ENCODE measurements around the gene SBNO2.

The SBNO2 gene

GRCh38 chr19:1069009-1069779 lies 104.9 kb downstream of the SBNO2 start:
- H3K4me3 ChIP-seq (ENCODE audit: low read length): no peak overlapping the region
- no peak for TF ChIP-seq CTCF (IDR thresholded peaks at IDR 0.05; ENCODE audit: insufficient read depth, low read depth, low read length, missing control alignments)
- no peak for DNase-seq (ENCODE audit: low read depth)

DNA sequence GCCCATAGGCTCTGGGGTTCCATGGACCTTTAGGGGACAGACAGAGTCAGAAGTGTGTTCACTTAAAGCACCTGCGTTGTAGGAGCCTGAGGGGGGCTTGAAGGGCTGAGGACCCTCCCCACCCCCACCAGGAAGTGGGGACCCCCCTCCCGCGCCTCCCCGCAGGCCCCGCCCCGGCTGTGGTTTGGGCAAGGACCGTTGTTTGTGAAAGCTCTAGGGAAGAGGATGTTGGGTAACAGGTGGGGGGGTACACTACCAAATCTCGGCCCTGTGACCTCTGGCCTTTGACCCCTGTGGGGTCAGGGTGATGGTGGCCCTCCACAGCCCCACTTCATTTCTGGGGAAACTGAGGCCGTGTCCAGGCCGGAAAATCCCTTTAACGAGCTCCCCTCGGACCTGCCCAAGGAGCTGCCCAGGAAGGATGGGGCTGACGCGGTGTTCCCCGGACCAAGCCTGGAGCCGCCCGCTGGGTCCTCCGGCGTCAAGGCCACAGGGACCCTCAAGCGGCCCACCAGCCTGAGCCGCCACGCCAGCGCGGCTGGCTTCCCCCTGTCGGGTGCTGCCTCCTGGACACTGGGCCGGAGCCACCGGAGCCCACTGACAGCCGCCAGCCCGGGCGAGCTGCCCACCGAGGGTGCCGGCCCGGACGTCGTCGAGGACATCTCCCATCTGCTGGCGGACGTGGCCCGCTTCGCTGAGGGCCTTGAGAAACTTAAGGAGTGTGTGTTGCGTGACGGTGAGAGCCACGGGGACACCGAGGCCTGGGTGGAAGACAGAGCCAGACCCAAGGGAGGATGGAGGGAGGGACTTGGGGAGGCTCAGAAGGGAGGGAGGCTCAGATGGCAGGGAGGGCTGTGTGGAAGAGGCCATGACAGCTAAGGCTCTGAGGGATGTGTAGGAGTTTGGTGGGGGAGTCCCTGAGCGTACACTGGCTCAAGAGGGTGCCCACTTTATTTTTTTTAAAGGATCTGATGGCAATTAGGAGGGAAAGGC lies 105.8 kb downstream of the SBNO2 start:
- DNase-seq (ENCODE audit: low read depth): no peak
- H3K4me3 ChIP-seq (ENCODE audit: low read length): no peak overlapping the region
- no peak for TF ChIP-seq CTCF (IDR thresholded peaks at IDR 0.05; ENCODE audit: insufficient read depth, low read depth, low read length, missing control alignments)

DNA sequence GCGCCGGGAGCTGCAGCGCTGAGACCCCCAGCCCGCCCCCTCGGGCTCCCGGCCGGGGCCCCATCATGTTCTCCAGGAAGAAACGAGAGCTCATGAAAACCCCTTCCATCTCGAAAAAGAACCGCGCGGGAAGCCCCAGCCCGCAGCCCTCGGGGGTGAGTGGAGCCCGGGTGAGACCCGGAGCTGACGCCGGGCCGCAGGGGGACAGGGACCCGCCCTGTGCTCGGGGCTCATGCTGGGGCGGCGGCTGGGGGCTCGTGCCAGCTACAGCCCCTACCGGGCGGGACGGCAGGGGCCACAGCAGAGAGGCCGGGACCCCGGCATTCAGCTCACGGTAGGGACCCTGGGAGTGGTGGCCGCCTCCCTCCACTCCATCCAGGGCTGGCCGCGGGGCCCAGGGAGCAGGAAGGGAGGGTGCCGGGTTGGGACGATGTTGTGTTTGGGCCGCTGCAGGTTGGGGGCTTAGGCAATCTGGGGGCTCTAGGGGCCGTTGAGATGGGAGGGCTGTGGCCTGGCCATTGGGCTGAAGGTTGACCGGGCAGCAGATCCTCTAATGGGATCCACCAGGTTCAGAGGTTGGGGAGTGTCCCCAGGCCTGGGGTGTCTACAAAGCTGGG lies 106.6 kb downstream of the SBNO2 start:
- TF ChIP-seq CTCF (IDR thresholded peaks at IDR 0.05; ENCODE audit: insufficient read depth, low read depth, low read length, missing control alignments): no peak
- DNase-seq (ENCODE audit: low read depth): no peak
- H3K4me3 ChIP-seq (ENCODE audit: low read length): no peak overlapping the region

GRCh38 chr19:1066748-1067340 lies 107.2 kb downstream of the SBNO2 start, which contains the start of gene ARHGAP45:
ARHGAP45 (plus strand) TSS chr19:1067167; CDS start chr19:1067406, 239 bp downstream.
- no peak within 1 kb of the TSS for H3K4me3 ChIP-seq (ENCODE audit: low read length)
- no peak for DNase-seq (ENCODE audit: low read depth)
- TF ChIP-seq CTCF (IDR thresholded peaks at IDR 0.05; ENCODE audit: insufficient read depth, low read depth, low read length, missing control alignments): no peak

DNA sequence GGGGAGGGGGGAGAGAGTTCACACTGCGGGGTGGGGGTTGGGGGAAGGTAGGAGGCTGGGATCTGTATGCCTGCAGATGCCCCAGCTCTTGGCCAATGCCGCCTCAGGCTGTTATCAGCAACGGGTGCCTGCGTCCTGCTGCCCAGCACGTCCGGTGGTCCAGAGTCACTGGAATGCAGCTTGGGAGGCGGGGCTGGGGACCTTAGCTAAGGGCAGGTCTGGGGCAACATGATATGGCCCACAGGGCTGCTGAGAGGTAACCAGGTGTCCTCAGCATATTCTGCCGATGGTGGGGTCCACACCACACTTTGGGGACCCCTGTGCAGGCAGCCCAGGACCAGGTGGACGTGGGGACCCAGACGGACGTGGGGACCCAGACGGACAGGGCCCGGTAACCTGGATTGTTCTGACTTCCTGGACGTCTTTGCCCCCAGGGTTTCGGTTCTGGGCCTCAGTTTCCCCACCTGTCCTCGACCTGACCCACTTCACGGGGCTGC lies 107.8 kb downstream of the SBNO2 start:
- H3K4me3 ChIP-seq (ENCODE audit: low read length): no peak overlapping the region
- no peak for TF ChIP-seq CTCF (IDR thresholded peaks at IDR 0.05; ENCODE audit: insufficient read depth, low read depth, low read length, missing control alignments)
- no peak for DNase-seq (ENCODE audit: low read depth)

DNA sequence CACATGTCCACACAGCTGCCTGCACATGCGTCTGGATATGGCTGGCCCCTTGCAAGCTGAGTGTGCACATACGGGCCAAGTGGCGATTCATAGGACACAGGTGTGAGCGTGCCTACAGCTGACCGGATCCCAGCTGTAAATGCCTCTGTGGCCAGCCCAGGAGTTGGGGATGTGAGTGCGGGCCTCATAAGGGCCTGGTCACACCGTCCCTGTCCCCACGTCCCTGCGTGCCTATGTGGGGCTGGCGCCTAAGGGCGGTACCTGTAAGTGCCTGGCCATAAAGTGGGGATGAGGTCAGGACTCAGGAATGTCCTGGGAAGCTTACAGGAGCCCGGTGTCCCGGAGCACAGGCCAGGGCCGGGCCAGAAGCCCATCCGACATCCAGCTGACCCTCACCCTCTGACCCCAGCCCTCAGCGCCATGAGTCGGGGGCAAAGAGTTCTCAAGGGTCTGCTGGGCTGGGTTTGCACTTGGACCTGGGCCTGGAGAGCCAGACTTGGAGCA lies 108.4 kb downstream of the SBNO2 start:
- no peak for TF ChIP-seq CTCF (IDR thresholded peaks at IDR 0.05; ENCODE audit: insufficient read depth, low read depth, low read length, missing control alignments)
- H3K4me3 ChIP-seq (ENCODE audit: low read length): no peak overlapping the region
- peak; percentile 56 for DNase-seq (ENCODE audit: low read depth)
